ENCODE results near the gene MTTP.

DNA sequence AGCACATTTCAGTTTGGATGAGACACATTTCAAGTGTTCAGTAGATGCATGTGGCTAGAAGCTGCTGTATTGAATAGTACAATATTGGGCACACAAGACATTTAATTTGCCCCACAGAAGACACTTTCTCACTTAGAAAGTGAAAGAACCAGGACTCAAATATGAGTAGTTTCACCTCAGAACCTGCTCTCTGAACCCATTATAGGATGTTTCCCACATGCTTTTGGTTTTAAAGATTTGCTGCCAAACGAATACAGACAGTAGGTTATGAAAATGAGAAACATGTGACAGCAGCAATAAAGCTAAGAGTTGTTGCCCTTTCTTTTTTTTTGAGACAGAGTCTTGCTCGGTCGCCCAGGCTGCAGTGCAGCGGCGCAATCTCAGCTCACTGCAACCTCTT is 50.7 kb downstream of the MTTP start:
- TF ChIP-seq, protein P1, sequence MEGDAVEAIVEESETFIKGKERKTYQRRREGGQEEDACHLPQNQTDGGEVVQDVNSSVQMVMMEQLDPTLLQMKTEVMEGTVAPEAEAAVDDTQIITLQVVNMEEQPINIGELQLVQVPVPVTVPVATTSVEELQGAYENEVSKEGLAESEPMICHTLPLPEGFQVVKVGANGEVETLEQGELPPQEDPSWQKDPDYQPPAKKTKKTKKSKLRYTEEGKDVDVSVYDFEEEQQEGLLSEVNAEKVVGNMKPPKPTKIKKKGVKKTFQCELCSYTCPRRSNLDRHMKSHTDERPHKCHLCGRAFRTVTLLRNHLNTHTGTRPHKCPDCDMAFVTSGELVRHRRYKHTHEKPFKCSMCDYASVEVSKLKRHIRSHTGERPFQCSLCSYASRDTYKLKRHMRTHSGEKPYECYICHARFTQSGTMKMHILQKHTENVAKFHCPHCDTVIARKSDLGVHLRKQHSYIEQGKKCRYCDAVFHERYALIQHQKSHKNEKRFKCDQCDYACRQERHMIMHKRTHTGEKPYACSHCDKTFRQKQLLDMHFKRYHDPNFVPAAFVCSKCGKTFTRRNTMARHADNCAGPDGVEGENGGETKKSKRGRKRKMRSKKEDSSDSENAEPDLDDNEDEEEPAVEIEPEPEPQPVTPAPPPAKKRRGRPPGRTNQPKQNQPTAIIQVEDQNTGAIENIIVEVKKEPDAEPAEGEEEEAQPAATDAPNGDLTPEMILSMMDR (optimal IDR thresholded peaks at IDR 0.05 in 1 of 3, IDR thresholded peaks at IDR 0.05 in 1 of 3, conservative IDR thresholded peaks at IDR 0.05 in 1 of 3; ENCODE audit: extremely low read depth in 1 of 3, insufficient read depth in 2 of 3, low read length in 3 of 3) = no peak
- no peak for TF ChIP-seq EZH2 (IDR thresholded peaks at IDR 0.05; ENCODE audit: low read length)

Measured in keratinocyte (primary cell).